BJ (cell line): Measurements from ENCODE around the gene NECAP2. TPM values are rescaled to one million over a fixed set of nuclear protein-coding genes. Genes with fewer than 3 reads are reported as not detected.
"Not testable (repeated sequence)": the region's sequence is repeated elsewhere in the genome, so short reads cannot be mapped to it uniquely, and the experiment has no call there.

Experiments used
- CTCF ChIA-PET: fragments of 350-600 bp; formaldehyde crosslinking; extraction: SDS; loops from one replicate; lab custom pipeline; 2021; ENCODE audit warnings: antibody characterized with exemption, inconsistent platforms; lab: Yijun Ruan, JAX
- POLR2A ChIA-PET: fragments of 300-600 bp; sonication (Branson Sonifier 250); formaldehyde crosslinking; extraction: SDS; loops from one replicate; lab custom pipeline; 2021; ENCODE audit warnings: antibody characterized with exemption; lab: Charles Lee
- DNase-seq: peaks from one replicate; pipeline ENCODE4 v3.0.0-alpha.2; 2011; ENCODE audit warnings: low read depth
- H3K27me3 ChIP-seq: 2 replicates; pipeline ENCODE4 v1.6.0; 2011; ENCODE audit warnings: low read length; ENCODE audit not compliant: control insufficient read depth, insufficient read depth
- H3K36me3 ChIP-seq: 2 replicates; pipeline ENCODE4 v1.5.1; 2011; ENCODE audit warnings: low read length; ENCODE audit not compliant: control insufficient read depth, insufficient read depth
- H3K4me3 ChIP-seq: 2 replicates; pipeline ENCODE4 v1.5.1; 2011; ENCODE audit warnings: low read depth, mild to moderate bottlenecking, control low read depth, low read length
- polyA plus RNA-seq: library from polyadenylated mRNA; depleted of rRNA; stranded (reverse); fragments of >200 nt; gene quantifications from 2 replicates; pipeline ENCODE4 v1.2.3, GENCODE V29; 2011
- TF ChIP-seq, protein P1 (sequence below): IDR thresholded peaks from 2 replicates; pipeline ENCODE4 v1.5.1; 2011; ENCODE audit warnings: low read depth, mild to moderate bottlenecking, control low read depth, inconsistent platforms, low read length, moderate library complexity; ENCODE audit not compliant: insufficient read depth

The NECAP2 gene
- polyA plus RNA-seq, 1 experiment = 111 TPM

DNA sequence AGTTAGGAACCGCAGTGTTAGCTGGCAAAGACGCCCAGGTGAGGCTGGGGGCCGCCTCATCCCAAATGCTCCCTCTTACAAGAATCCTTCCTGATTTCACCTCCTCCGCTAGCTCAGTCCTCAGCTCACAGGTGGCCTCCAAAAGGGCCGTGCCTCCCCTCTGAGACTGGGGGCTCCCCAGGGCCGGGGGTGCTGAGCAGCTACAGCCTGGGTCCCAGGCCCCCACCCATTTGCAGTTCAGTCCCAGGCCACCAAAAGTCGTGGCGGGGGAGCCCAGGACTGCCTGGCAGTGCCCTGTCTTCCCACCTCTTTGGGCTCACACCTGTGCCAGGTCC lies 43.9 kb downstream of the NECAP2 start:
- ChIA-PET CTCF (no interaction called here), POLR2A (no interaction called here)
- Histone ChIP-seq H3K27me3 (no peaks in the 10 kb centered on the region), H3K4me3 (no peak overlapping the region), H3K36me3 (peaks cover 16% of the 10 kb centered on the region)
- TF ChIP-seq, protein P1, sequence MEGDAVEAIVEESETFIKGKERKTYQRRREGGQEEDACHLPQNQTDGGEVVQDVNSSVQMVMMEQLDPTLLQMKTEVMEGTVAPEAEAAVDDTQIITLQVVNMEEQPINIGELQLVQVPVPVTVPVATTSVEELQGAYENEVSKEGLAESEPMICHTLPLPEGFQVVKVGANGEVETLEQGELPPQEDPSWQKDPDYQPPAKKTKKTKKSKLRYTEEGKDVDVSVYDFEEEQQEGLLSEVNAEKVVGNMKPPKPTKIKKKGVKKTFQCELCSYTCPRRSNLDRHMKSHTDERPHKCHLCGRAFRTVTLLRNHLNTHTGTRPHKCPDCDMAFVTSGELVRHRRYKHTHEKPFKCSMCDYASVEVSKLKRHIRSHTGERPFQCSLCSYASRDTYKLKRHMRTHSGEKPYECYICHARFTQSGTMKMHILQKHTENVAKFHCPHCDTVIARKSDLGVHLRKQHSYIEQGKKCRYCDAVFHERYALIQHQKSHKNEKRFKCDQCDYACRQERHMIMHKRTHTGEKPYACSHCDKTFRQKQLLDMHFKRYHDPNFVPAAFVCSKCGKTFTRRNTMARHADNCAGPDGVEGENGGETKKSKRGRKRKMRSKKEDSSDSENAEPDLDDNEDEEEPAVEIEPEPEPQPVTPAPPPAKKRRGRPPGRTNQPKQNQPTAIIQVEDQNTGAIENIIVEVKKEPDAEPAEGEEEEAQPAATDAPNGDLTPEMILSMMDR = no peak
- DNase-seq = no peak

DNA sequence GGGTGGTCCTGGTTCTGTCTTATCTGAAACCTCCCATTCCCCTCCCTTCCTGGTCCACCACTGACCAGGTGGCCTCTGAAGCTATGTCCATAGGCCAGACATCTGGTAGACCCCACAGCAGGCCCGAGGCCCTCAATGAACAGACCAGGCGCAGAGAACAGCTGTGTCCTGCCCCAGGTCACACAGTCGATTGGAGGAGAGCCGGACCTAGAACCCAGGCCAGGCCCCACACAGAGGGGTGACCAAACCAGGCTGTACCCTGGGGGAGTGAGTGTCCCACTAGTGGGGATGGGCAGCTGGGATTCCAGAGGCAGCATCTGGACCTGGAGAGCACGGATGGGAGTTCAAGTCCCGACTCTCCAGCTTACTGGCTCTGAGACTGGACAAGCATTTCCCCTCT lies 44.4 kb downstream of the NECAP2 start:
- Histone ChIP-seq H3K36me3 (peaks cover 17% of the 10 kb centered on the region), H3K27me3 (no peaks in the 10 kb centered on the region), H3K4me3 (no peak overlapping the region)
- ChIA-PET CTCF (no interaction called here), POLR2A (no interaction called here)
- TF ChIP-seq, protein P1 = no peak
- DNase-seq = no peak

DNA sequence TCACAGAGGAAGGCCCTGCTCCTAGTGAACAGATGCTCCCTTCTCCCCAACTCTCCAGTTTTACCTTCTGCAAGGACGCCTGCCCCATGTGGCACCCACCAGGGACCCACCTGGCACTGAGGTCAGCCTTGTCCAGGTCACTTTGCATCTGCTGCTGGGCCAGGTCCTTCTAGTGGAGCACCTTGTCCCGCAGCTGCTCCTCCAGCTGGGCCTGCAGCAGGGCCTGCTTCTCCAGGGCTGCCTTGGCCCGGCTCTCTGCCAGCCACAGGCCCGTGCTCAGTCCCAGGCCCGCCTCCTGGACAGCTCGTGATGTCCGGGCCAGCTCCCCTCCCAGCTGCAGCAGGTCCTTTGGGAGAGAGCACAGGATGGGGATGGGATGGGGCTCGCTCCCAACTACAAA lies 45.8 kb downstream of the NECAP2 start:
- H3K27me3 ChIP-seq, DNase-seq, POLR2A ChIA-PET, H3K4me3 ChIP-seq, CTCF ChIA-PET: not testable (repeated sequence)
- peaks cover 17% of the 10 kb centered on the region for H3K36me3 ChIP-seq

DNA sequence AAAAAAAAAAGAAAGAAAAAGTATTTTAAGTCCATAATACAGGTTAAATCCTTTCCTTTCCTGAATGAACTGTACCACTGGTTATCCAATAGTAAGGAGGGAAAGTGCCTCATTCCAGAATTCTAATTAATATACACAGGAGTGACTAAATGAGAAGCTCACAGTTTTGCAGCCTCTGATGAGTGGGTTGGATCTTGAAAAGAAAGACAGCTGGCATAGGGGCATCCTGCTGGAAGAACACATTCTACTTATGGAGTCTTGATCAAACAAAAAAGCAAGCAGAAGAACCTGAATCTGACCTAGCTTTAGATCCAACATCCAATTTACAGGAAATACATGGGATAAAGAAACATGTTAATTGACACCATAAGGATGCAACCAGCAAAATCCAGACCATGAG lies 46.5 kb downstream of the NECAP2 start:
- POLR2A ChIA-PET, DNase-seq, CTCF ChIA-PET, H3K4me3 ChIP-seq, H3K27me3 ChIP-seq: not testable (repeated sequence)
- peaks cover 17% of the 10 kb centered on the region for H3K36me3 ChIP-seq

- H3K4me3 ChIP-seq, POLR2A ChIA-PET, H3K27me3 ChIP-seq, DNase-seq, CTCF ChIA-PET: not testable (repeated sequence)
- peaks cover 13% of the 10 kb centered on the region for H3K36me3 ChIP-seq
These were observed 48.8 kb downstream of the NECAP2 start for GRCh38 chr1:16489195-16489880.

DNA sequence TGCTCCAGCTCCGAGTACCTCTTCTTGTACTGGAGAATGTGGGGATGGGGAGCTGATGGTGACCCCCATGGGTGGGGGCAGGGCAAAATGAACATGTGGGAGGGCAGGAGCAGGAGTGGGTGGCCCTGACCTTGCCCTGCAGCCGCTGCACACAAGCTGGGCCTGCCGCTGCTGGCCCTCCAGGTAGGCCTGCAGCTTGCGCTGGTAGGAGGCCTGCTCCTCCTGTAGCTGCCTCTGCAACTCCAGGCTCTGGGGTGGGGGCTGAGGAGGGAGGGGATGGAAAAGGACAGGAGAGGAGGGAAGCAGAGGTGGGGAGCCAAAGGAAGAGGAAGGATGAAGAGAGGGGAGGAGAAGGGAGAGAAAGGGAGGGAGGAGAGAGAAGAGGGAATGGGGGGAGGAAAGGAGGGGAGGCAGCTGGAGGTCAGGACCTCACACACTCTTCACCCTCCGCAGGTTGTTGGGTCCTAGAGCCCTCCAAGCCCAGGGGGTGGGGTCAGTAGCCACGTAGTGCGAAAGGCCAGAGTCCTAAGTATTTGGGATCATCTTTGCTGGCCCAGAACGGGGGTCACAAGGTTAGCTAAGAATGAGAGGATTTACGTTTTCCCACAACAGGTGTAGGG lies 50.6 kb downstream of the NECAP2 start:
- CTCF ChIA-PET = no interaction called here
- TF ChIP-seq, protein P1 = no peak
- Histone ChIP-seq H3K27me3 (no peaks in the 10 kb centered on the region), H3K36me3 (peaks cover 4% of the 10 kb centered on the region), H3K4me3 (no peak overlapping the region)
- DNase-seq = no peak
- POLR2A ChIA-PET = no interaction called here

DNA sequence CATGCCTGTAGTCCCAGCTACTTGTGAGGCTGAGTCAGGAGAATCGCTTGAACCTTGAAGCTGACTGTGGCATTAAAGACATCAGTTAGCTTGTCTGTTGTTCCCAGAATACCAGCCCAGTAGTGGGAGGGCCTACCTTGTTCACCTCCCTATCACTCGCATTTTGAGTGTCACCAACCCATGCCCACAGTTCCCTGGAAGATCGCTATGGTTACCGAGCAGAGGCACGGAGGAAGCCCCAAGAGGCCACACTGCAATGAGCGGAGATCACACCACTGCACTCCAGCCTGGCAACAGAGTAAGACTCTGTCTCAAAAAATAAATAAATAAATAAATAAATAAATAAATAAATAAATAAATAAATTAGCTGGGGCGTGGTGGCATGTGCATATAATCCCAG lies 52.4 kb downstream of the NECAP2 start:
- H3K27me3 ChIP-seq, POLR2A ChIA-PET, H3K36me3 ChIP-seq, DNase-seq, H3K4me3 ChIP-seq: not testable (repeated sequence)
- CTCF ChIA-PET = interaction anchor here (1.2 kb wide), 1 partner anchor 132 kb away, joined by 3 read pairs; no protein-coding TSS in a partner anchor

- CTCF ChIA-PET, DNase-seq, POLR2A ChIA-PET, H3K36me3 ChIP-seq, H3K27me3 ChIP-seq, H3K4me3 ChIP-seq: not testable (repeated sequence)
These were observed 53.2 kb downstream of the NECAP2 start for GRCh38 chr1:16493731-16494130.

GRCh38 chr1:16497474-16497904 lies 57.0 kb downstream of the NECAP2 start:
- H3K36me3 ChIP-seq, DNase-seq, POLR2A ChIA-PET, H3K27me3 ChIP-seq, CTCF ChIA-PET, H3K4me3 ChIP-seq: not testable (repeated sequence)

DNA sequence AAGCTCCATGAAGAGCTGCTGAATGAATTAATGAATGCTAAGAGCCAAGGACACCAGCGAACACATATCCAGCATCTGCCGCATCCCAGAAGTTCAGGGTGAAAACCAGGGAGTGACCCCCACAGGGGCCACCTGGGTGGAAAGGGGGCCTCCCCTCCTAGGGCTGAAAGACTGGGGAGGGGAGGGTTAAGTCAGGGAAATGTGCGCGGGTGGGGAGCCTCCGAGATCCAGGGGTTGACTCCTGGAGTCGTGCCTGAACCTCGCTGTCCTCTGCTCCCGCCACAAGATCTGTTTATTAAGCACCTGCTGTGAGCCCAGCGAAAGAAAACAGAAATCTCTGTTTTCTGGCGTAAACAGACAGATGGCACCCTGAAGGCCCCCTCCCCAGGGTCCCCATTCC lies 57.5 kb downstream of the NECAP2 start:
- DNase-seq, POLR2A ChIA-PET, CTCF ChIA-PET, H3K27me3 ChIP-seq, H3K36me3 ChIP-seq: not testable (repeated sequence)
- H3K4me3 ChIP-seq = peak overlapping the region; percentile 84; the same call in 1 of the 2 replicates
